ENCODE results near the gene BNIP2. TPM values are rescaled to one million over a fixed set of nuclear protein-coding genes. Genes with fewer than 3 reads are reported as not detected.
A peak's percentile ranks its signal among the peaks of the same experiment; 100 is the strongest.

Gene BNIP2
- total and polyA plus RNA-seq, 2 of the 13 experiments (the other 11 are each of a cell fraction or from before 2014, with no cell fraction given): 17.4 to 57.6 TPM

DNA sequence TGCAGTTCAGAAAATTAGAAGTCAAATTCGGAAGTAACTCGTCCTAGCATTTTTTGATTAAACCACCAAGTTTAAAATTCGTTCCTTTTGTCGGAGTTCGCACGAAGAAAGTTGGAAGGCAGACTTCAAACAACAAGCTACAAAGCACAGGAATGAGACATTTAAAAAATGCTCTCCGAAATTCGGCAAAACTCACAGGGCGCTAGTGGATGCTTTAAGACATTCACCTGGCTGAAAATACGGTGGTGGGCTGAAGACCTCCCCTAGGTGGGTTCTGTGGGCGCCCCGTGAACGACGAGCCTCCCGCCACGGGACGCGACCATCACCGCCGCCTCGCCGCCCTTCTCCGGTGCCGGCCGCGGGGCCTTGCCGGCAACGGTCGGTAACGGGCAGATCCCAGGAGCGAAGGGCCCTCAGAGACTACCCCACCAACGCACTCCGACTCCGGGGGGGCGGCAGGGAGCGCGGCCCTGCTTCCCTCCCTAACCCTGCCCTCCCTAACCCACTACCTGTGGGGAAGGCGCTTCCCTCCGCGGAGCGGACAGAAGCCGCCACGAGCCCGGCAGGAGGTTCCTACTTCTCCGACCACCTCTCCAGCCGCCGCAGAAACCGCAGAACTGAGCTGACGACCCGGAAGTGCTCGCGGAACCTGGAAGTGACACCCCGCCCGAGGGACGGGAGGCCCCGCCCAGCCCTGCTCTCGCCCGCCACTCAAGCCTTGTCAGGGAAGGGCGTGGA, 32.1 kb downstream of the BNIP2 start, which contains the start of gene GTF2A2 (continued):
- TF ChIP-seq, protein P1, sequence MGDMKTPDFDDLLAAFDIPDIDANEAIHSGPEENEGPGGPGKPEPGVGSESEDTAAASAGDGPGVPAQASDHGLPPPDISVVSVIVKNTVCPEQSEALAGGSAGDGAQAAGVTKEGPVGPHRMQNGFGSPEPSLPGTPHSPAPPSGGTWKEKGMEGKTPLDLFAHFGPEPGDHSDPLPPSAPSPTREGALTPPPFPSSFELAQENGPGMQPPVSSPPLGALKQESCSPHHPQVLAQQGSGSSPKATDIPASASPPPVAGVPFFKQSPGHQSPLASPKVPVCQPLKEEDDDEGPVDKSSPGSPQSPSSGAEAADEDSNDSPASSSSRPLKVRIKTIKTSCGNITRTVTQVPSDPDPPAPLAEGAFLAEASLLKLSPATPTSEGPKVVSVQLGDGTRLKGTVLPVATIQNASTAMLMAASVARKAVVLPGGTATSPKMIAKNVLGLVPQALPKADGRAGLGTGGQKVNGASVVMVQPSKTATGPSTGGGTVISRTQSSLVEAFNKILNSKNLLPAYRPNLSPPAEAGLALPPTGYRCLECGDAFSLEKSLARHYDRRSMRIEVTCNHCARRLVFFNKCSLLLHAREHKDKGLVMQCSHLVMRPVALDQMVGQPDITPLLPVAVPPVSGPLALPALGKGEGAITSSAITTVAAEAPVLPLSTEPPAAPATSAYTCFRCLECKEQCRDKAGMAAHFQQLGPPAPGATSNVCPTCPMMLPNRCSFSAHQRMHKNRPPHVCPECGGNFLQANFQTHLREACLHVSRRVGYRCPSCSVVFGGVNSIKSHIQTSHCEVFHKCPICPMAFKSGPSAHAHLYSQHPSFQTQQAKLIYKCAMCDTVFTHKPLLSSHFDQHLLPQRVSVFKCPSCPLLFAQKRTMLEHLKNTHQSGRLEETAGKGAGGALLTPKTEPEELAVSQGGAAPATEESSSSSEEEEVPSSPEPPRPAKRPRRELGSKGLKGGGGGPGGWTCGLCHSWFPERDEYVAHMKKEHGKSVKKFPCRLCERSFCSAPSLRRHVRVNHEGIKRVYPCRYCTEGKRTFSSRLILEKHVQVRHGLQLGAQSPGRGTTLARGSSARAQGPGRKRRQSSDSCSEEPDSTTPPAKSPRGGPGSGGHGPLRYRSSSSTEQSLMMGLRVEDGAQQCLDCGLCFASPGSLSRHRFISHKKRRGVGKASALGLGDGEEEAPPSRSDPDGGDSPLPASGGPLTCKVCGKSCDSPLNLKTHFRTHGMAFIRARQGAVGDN (CRISPR knock-in tag; IDR thresholded peaks at IDR 0.05): peak; percentile 92
- TF ChIP-seq GABPA (IDR thresholded peaks at IDR 0.05; ENCODE audit: low read depth, low read length): peak; percentile 87
- peak; percentile 98 for TF ChIP-seq GABPA (CRISPR knock-in tag; IDR thresholded peaks at IDR 0.05; ENCODE audit: low read depth)
- no peak for TF ChIP-seq SYNCRIP (IDR thresholded peaks at IDR 0.05; ENCODE audit: insufficient read depth, low read depth, low read length)
- TF ChIP-seq, protein P2, sequence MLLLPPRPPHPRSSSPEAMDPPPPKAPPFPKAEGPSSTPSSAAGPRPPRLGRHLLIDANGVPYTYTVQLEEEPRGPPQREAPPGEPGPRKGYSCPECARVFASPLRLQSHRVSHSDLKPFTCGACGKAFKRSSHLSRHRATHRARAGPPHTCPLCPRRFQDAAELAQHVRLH (CRISPR knock-in tag; IDR thresholded peaks at IDR 0.05; ENCODE audit: borderline replicate concordance, low read depth): peak; percentile 89
- TF ChIP-seq FOXO1 (CRISPR knock-in tag; IDR thresholded peaks at IDR 0.05): no peak; the same call in 1 of the 2 replicates
- no peak for TF ChIP-seq ZUFSP (CRISPR knock-in tag; IDR thresholded peaks at IDR 0.05; ENCODE audit: borderline replicate concordance)
- TF ChIP-seq ZNF274 (CRISPR knock-in tag; IDR thresholded peaks at IDR 0.05): no peak
- TF ChIP-seq, protein P3, sequence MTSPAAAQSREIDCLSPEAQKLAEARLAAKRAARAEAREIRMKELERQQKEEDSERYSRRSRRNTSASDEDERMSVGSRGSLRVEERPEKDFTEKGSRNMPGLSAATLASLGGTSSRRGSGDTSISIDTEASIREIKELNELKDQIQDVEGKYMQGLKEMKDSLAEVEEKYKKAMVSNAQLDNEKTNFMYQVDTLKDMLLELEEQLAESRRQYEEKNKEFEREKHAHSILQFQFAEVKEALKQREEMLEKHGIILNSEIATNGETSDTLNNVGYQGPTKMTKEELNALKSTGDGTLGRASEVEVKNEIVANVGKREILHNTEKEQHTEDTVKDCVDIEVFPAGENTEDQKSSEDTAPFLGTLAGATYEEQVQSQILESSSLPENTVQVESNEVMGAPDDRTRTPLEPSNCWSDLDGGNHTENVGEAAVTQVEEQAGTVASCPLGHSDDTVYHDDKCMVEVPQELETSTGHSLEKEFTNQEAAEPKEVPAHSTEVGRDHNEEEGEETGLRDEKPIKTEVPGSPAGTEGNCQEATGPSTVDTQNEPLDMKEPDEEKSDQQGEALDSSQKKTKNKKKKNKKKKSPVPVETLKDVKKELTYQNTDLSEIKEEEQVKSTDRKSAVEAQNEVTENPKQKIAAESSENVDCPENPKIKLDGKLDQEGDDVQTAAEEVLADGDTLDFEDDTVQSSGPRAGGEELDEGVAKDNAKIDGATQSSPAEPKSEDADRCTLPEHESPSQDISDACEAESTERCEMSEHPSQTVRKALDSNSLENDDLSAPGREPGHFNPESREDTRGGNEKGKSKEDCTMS (CRISPR knock-in tag; conservative IDR thresholded peaks at IDR 0.05): no peak
- no peak for TF ChIP-seq MIXL1 (CRISPR knock-in tag; IDR thresholded peaks at IDR 0.05)
- no peak for TF ChIP-seq RFXANK (CRISPR knock-in tag; IDR thresholded peaks at IDR 0.05)
- TF ChIP-seq BORCS8-MEF2B (CRISPR knock-in tag; IDR thresholded peaks at IDR 0.05): peak; percentile 38; the same call in 1 of the 2 replicates
- TF ChIP-seq ZNF678 (CRISPR knock-in tag; IDR thresholded peaks at IDR 0.05): peak; percentile 95; the same call in 1 of the 2 replicates
- no peak for TF ChIP-seq ZNF101 (CRISPR knock-in tag; IDR thresholded peaks at IDR 0.05; ENCODE audit: borderline replicate concordance, low read depth)
- no peak for TF ChIP-seq ZNF180 (CRISPR knock-in tag; IDR thresholded peaks at IDR 0.05; ENCODE audit: borderline replicate concordance, low read depth)
- peak; percentile 47; the same call in 1 of the 2 replicates for TF ChIP-seq TBX3 (IDR thresholded peaks at IDR 0.05; ENCODE audit: borderline replicate concordance)
- TF ChIP-seq TAF1 (CRISPR knock-in tag; IDR thresholded peaks at IDR 0.05): peak; percentile 97
- TF ChIP-seq ZNF143 (CRISPR knock-in tag; IDR thresholded peaks at IDR 0.05): no peak
- no peak for TF ChIP-seq ZNF790 (CRISPR knock-in tag; IDR thresholded peaks at IDR 0.05; ENCODE audit: borderline replicate concordance)
- TF ChIP-seq ZNF12 (CRISPR knock-in tag; IDR thresholded peaks at IDR 0.05): no peak; the same call in 1 of the 2 replicates
- no peak for TF ChIP-seq LCORL (IDR thresholded peaks at IDR 0.05)
- TF ChIP-seq LCORL (CRISPR knock-in tag; IDR thresholded peaks at IDR 0.05): no peak
- 0 out of 2 replicates have a peak, but pooled peaks have one; percentile 68 for TF ChIP-seq ZNF768 (CRISPR knock-in tag; IDR thresholded peaks at IDR 0.05)
